MCF 10A (cell line): Measurements from ENCODE around the gene TAF3. TPM values are rescaled to one million over a fixed set of nuclear protein-coding genes. Genes with fewer than 3 reads are reported as not detected.

Experiments used
- BruUV-seq: library from RNA; stranded (reverse); fragments of 400-500 nt; replicated peaks from 2 replicates; lab custom pipeline; 2021; lab: Mats Ljungman, UMichigan
- CTCF ChIA-PET: fragments of 300-600 bp; sonication (Branson Sonifier 250); formaldehyde crosslinking; extraction: SDS; loops from one replicate; lab custom pipeline; 2021; ENCODE audit warnings: antibody characterized with exemption, inconsistent platforms; lab: Yijun Ruan, JAX
- POLR2A ChIA-PET: fragments of 300-600, 350-650 bp; sonication (Branson Sonifier 250); formaldehyde crosslinking; extraction: SDS; loops from one replicate; lab custom pipeline; 2020; ENCODE audit warnings: antibody characterized with exemption, inconsistent platforms; lab: Yijun Ruan, JAX
- DNase-seq: peaks from one replicate; pipeline ENCODE4 v3.0.0-alpha.2; 2018; ENCODE audit not compliant: unreplicated experiment
- H3K27ac Mint-ChIP-seq: one replicate; pipeline ENCODE4 v1.8.0; 2022; ENCODE audit warnings: mild to moderate bottlenecking, low read depth, mixed read lengths; ENCODE audit not compliant: unreplicated experiment
- H3K27me3 Mint-ChIP-seq: one replicate; pipeline ENCODE4 v1.8.0; 2022; ENCODE audit warnings: mixed read lengths; ENCODE audit not compliant: insufficient read depth, unreplicated experiment
- H3K36me3 Mint-ChIP-seq: one replicate; pipeline ENCODE4 v1.8.0; 2022; ENCODE audit warnings: mild to moderate bottlenecking, moderate library complexity, mixed read lengths; ENCODE audit not compliant: insufficient read depth, unreplicated experiment
- H3K4me1 Mint-ChIP-seq: one replicate; pipeline ENCODE4 v1.8.0; 2022; ENCODE audit warnings: mixed read lengths; ENCODE audit not compliant: insufficient read depth, unreplicated experiment
- H3K4me3 Mint-ChIP-seq: one replicate; pipeline ENCODE4 v1.8.0; 2022; ENCODE audit warnings: mild to moderate bottlenecking, moderate library complexity, mixed read lengths; ENCODE audit not compliant: unreplicated experiment
- H3K9me3 Mint-ChIP-seq: one replicate; pipeline ENCODE4 v1.8.0; 2022; ENCODE audit warnings: mixed read lengths; ENCODE audit not compliant: unreplicated experiment
- CTCF ChIP-seq: fragments of 200-600 bp; IDR thresholded peaks from one replicate; pipeline ENCODE4 v1.8.0; 2022; ENCODE audit warnings: antibody characterized with exemption, mild to moderate bottlenecking; ENCODE audit not compliant: unreplicated experiment
- intact Hi-C: fragments of 100-400 bp; cut with micrococcal nuclease; formaldehyde crosslinking; loops from 2 replicates; pipeline ENCODE4 v1.14.1; 2022
- total RNA-seq: library from RNA; stranded (reverse); gene quantifications from 2 replicates; pipeline ENCODE4 v1.2.3, GENCODE V29; 2022

TAF3 gene
- total RNA-seq, 1 experiment from 2014 or later: 9.9 TPM

GRCh38 chr10:7968510-7969112 lies 150.3 kb downstream of the TAF3 start:
- no peaks in the 10 kb centered on the region for H3K27me3 Mint-ChIP-seq
- no peak for DNase-seq
- TF ChIP-seq CTCF: no peak
- H3K27ac Mint-ChIP-seq: no peak overlapping the region
- H3K4me3 Mint-ChIP-seq: no peak overlapping the region
- H3K4me1 Mint-ChIP-seq: peaks cover 5% of the 10 kb centered on the region
- BruUV-seq: no TSS peak
- no peaks in the 10 kb centered on the region for H3K9me3 Mint-ChIP-seq
- CTCF ChIA-PET: no interaction called here
- POLR2A ChIA-PET: no interaction called here
- peaks cover 9% of the 10 kb centered on the region for H3K36me3 Mint-ChIP-seq
- intact Hi-C loops: no loop called here

GRCh38 chr10:7969623-7970022 lies 151.3 kb downstream of the TAF3 start:
- no peaks in the 10 kb centered on the region for H3K36me3 Mint-ChIP-seq
- H3K4me3 Mint-ChIP-seq: no peak overlapping the region
- H3K4me1 Mint-ChIP-seq: peaks cover 5% of the 10 kb centered on the region
- ChIA-PET POLR2A (no interaction called here), CTCF (no interaction called here)
- no peak overlapping the region for H3K27ac Mint-ChIP-seq
- no TSS peak for BruUV-seq
- peaks cover 6% of the 10 kb centered on the region for H3K9me3 Mint-ChIP-seq
- H3K27me3 Mint-ChIP-seq: no peaks in the 10 kb centered on the region
- no peak for TF ChIP-seq CTCF
- no peak for DNase-seq
- intact Hi-C loops: no loop called here

- Mint-ChIP-seq H3K9me3 (peaks cover 7% of the 10 kb centered on the region), H3K4me3 (no peak overlapping the region), H3K36me3 (no peaks in the 10 kb centered on the region), H3K27me3 (no peaks in the 10 kb centered on the region), H3K27ac (no peak overlapping the region), H3K4me1 (peaks cover 5% of the 10 kb centered on the region)
- ChIA-PET POLR2A (interaction anchor here (0.7 kb wide), 1 partner anchor 1624 kb away, joined by 3 read pairs; no protein-coding TSS in a partner anchor), CTCF (interaction anchor here (0.6 kb wide), 2 partner anchors 33 to 1404 kb away, joined by 3 to 6 read pairs; no protein-coding TSS in a partner anchor)
- no TSS peak for BruUV-seq
- intact Hi-C loops: no loop called here
- DNase-seq: peak; percentile 14
- no peak for TF ChIP-seq CTCF
Measured at GRCh38 chr10:7971949-7972348, 153.6 kb downstream of the TAF3 start.

DNA sequence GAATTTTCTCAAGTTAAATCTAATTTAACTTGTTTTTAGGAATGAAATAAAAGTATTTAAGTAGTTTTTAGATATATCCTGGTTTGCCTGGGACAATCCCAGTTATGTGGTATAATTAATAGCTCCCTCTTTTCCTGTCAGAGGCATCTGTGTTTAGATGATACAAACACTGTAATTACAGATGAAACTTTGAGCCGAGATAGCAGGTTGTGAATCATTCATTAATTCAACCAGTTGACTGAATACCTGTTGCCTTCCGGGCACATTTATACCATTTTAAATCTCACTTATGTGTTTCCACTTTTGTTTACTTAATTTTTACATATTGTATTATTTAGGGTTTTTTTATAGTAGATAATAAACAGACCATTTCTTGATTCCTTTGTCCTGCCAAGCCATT lies 154.1 kb downstream of the TAF3 start:
- Mint-ChIP-seq H3K36me3 (no peaks in the 10 kb centered on the region), H3K9me3 (peaks cover 7% of the 10 kb centered on the region), H3K4me3 (no peak overlapping the region), H3K4me1 (peaks cover 5% of the 10 kb centered on the region), H3K27ac (no peak overlapping the region), H3K27me3 (no peaks in the 10 kb centered on the region)
- intact Hi-C loops: no loop called here
- ChIA-PET CTCF (interaction anchor here (0.6 kb wide), 1 partner anchor 33 kb away, joined by 6 read pairs; no protein-coding TSS in a partner anchor), POLR2A (interaction anchor here (0.6 kb wide), 1 partner anchor 23 kb away, joined by 3 read pairs; no protein-coding TSS in a partner anchor)
- TF ChIP-seq CTCF: no peak
- DNase-seq: no peak
- no TSS peak for BruUV-seq
